Endothelial cell (in vitro differentiated cells): ENCODE results near the gene SLC24A2. TPM values are rescaled to one million over a fixed set of nuclear protein-coding genes. Genes with fewer than 3 reads are reported as not detected.
"Not testable (repeated sequence)": the region's sequence is repeated elsewhere in the genome, so short reads cannot be mapped to it uniquely, and the experiment has no call there.

ENCODE experiments used
- DNase-seq: peaks from one replicate; pipeline ENCODE4 v3.0.0; 2021; ENCODE audit warnings: low spot score
- H3K27ac Mint-ChIP-seq: one replicate; pipeline ENCODE4 v1.8.0; 2021; ENCODE audit warnings: mixed read lengths, inconsistent platforms; ENCODE audit not compliant: unreplicated experiment
- H3K27me3 Mint-ChIP-seq: one replicate; pipeline ENCODE4 v1.8.0; 2021; ENCODE audit warnings: mild to moderate bottlenecking, moderate library complexity, mixed read lengths, inconsistent platforms; ENCODE audit not compliant: unreplicated experiment
- H3K36me3 Mint-ChIP-seq: one replicate; pipeline ENCODE4 v1.8.0; 2021; ENCODE audit warnings: mild to moderate bottlenecking, low read depth, mixed read lengths, inconsistent platforms; ENCODE audit not compliant: unreplicated experiment
- H3K4me1 Mint-ChIP-seq: one replicate; pipeline ENCODE4 v1.8.0; 2021; ENCODE audit warnings: mild to moderate bottlenecking, mixed read lengths, inconsistent platforms; ENCODE audit not compliant: unreplicated experiment
- H3K4me3 Mint-ChIP-seq: one replicate; pipeline ENCODE4 v1.8.0; 2021; ENCODE audit warnings: mild to moderate bottlenecking, mixed read lengths, inconsistent platforms; ENCODE audit not compliant: unreplicated experiment
- H3K9me3 Mint-ChIP-seq: one replicate; pipeline ENCODE4 v1.8.0; 2021; ENCODE audit warnings: mixed read lengths, inconsistent platforms; ENCODE audit not compliant: unreplicated experiment
- long read RNA-seq: library from polyadenylated mRNA; unstranded; transcript quantifications from one replicate; pipeline ENCODE4 v2.0.0, GENCODE V29; 2020; ENCODE audit not compliant: unreplicated experiment
- total RNA-seq: library from RNA; stranded (reverse); fragmentation: NEBNext Ultra II Directional; extraction: Animal tissue kit (Norgen Biotek cat#: 25700); gene quantifications from one replicate; pipeline ENCODE4 v1.2.1, GENCODE V29; 2021; ENCODE audit not compliant: unreplicated experiment
- TF ChIP-seq, protein P1 (sequence below): fragments of 200-600 bp; sonication (generic); IDR thresholded peaks from one replicate; pipeline ENCODE4 v1.5.0; 2021; ENCODE audit warnings: antibody characterized with exemption; ENCODE audit not compliant: unreplicated experiment

SLC24A2 gene
- total RNA-seq = 0.10 TPM
- long read RNA-seq = 0 reads

DNA sequence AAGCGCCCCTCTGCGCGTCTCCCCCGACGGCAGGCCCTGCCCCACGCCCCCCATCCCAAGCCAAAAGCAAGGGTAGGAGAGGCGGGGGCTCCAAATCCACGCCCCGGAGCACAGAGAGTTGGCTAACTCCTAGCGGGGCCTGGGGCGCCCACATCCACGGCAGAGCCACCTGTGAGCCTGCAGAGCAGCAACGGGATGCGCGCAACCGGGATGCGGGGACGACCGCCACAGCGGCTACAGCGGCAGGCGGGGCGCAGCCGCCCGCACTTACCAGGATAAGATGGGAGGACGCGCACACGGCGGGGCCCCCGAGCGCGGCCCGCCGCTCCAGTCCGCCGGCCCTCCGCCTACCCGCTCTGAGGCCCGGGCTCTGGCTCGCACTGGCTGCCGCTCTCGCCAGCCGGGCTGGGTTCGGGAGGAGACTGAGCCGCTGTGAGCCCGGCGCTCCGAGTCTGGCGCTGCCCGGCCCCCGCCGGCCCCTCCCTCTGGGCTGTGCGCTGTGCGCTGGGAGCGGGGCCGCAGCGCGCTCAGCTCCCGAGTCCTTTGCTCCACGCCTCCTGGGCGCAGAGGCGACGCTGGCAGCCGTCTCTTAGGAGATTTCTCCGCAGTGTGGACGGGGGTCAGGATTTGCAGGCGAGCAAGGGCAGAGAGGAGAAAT is at the start of gene SLC24A2:
SLC24A2 (minus strand) TSS at position 424 of the 658 bp plus-strand sequence.
- no peaks in the 10 kb centered on the region for H3K36me3 Mint-ChIP-seq
- H3K27ac Mint-ChIP-seq = no peak within 1 kb of the TSS
- H3K4me3 Mint-ChIP-seq = peak within 1 kb of the TSS; percentile 83
- H3K4me1 Mint-ChIP-seq = peaks cover 5% of the 10 kb centered on the region
- peaks cover 6% of the 10 kb centered on the region for H3K27me3 Mint-ChIP-seq
- peak; percentile 37 for DNase-seq
- no peaks in the 10 kb centered on the region for H3K9me3 Mint-ChIP-seq
- TF ChIP-seq, protein P1, sequence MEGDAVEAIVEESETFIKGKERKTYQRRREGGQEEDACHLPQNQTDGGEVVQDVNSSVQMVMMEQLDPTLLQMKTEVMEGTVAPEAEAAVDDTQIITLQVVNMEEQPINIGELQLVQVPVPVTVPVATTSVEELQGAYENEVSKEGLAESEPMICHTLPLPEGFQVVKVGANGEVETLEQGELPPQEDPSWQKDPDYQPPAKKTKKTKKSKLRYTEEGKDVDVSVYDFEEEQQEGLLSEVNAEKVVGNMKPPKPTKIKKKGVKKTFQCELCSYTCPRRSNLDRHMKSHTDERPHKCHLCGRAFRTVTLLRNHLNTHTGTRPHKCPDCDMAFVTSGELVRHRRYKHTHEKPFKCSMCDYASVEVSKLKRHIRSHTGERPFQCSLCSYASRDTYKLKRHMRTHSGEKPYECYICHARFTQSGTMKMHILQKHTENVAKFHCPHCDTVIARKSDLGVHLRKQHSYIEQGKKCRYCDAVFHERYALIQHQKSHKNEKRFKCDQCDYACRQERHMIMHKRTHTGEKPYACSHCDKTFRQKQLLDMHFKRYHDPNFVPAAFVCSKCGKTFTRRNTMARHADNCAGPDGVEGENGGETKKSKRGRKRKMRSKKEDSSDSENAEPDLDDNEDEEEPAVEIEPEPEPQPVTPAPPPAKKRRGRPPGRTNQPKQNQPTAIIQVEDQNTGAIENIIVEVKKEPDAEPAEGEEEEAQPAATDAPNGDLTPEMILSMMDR = no peak

DNA sequence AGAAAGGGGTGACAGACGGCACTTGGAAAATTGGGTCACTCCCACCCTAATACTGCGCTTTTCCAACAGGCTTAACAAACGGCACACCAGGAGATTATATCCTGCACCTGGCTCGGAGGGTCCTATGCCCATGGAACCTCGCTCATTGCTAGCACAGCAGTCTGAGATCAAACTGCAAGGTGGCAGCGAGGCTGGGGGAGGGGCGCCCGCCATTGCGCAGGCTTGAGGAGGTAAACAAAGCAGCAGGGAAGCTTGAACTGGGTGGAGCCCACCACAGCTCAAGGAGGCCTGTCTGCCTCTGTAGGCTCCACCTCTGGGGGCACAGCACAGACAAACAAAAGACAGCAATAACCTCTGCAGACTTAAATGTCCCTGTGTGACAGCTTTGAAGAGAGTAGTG is 44.5 kb upstream of the SLC24A2 start:
- H3K27ac Mint-ChIP-seq, H3K4me1 Mint-ChIP-seq, H3K36me3 Mint-ChIP-seq, H3K9me3 Mint-ChIP-seq, H3K27me3 Mint-ChIP-seq, DNase-seq, H3K4me3 Mint-ChIP-seq: not testable (repeated sequence)

DNA sequence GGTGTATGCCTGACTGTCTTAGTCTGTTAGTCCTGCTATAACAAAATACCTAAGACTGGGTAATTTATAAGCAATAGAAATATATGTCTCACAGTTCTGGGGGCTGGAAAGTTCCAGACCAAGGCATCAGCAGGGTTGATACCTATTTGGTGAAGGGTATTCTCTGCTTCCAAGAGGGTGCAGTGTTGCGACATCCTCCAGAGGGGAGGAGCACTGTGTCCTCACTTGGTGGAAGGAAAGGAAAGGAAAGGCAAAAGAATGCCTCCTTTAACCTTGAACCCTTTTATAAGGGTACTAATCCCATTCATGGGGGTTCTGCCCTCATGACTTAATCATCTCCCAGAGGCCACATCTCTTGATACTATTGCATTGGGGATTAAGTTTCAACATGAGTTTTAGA is 42.0 kb upstream of the SLC24A2 start:
- H3K27me3 Mint-ChIP-seq = no peaks in the 10 kb centered on the region
- DNase-seq = no peak
- no peaks in the 10 kb centered on the region for H3K4me1 Mint-ChIP-seq
- no peaks in the 10 kb centered on the region for H3K9me3 Mint-ChIP-seq
- TF ChIP-seq, protein P1 = no peak
- H3K27ac Mint-ChIP-seq = no peak overlapping the region
- H3K4me3 Mint-ChIP-seq = no peak overlapping the region
- H3K36me3 Mint-ChIP-seq = no peaks in the 10 kb centered on the region

DNA sequence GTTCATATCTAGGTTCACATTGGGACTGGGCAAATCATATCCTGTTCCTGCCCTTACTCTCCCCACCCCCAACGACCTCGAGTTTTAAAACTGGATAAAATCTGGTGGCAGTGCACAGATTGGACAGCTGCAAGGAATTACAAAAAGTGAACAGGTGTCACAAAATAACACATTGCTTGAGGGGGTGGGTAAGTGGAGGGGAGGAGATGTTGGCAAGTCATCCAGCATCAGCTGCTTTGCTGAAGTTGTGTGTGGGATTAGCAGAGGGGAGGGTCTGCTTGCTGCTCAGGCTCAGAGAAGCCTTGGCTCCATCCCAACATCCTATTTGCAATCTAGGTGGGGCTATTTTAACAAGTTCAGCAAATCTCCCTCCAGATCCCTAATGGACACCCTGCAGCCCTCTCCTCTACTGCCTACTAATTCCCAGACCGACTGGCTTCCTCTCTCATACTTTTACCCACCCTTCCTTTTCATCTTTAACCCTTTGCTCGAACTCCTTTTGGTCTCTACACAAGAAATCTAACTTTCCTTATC is 39.8 kb upstream of the SLC24A2 start:
- no peak overlapping the region for H3K27ac Mint-ChIP-seq
- H3K27me3 Mint-ChIP-seq = no peaks in the 10 kb centered on the region
- TF ChIP-seq, protein P1 = no peak
- H3K36me3 Mint-ChIP-seq = no peaks in the 10 kb centered on the region
- H3K4me3 Mint-ChIP-seq = no peak overlapping the region
- no peaks in the 10 kb centered on the region for H3K4me1 Mint-ChIP-seq
- H3K9me3 Mint-ChIP-seq = no peaks in the 10 kb centered on the region
- DNase-seq = no peak

DNA sequence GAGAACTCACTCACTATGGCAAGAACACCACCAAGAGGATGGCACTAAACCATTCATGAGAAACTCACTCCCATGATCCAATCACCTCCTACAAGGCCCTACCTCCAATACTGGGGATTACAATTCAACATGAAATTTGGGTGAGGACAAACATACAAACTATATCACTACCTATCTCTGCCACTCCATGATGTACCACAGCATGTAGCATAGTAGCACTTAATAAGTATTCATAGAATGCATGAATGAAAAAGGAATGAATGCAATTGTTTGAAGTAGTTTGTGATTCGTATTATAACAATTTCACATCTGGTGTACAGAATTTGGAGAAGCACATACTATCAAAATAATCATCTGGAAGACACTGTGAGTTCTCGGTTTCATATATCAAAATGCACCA is 27.9 kb upstream of the SLC24A2 start:
- TF ChIP-seq, protein P1 = no peak

More for the DNA sequence above, 27.9 kb upstream of the SLC24A2 start:
- Mint-ChIP-seq H3K27ac (no peak overlapping the region), H3K27me3 (no peaks in the 10 kb centered on the region), H3K4me3 (no peak overlapping the region), H3K4me1 (no peaks in the 10 kb centered on the region), H3K9me3 (peaks cover 4% of the 10 kb centered on the region), H3K36me3 (peaks cover 8% of the 10 kb centered on the region)
- no peak for DNase-seq
